Omental fat pad (tissue), 4 donors: ENCODE measurements around the gene NR2E1. TPM values are rescaled to one million over a fixed set of nuclear protein-coding genes. Genes with fewer than 3 reads are reported as not detected.

Experiments used
- ATAC-seq: fragments of 150-250 bp; one replicate; pipeline ENCODE4 v1.9.1; 2016; ENCODE audit warnings: mild to moderate bottlenecking, moderate library complexity; ENCODE audit not compliant: low FRiP score
- DNase-seq: peaks from one replicate; pipeline ENCODE4 v3.0.0-alpha.2; 2019; ENCODE audit warnings: low spot score
- total RNA-seq, 4 donors: library from RNA; depleted of rRNA; stranded (reverse); fragments of >200 nt; gene quantifications; one replicate each; pipeline ENCODE4 v1.1.0, GENCODE V29; 2016
- TF ChIP-seq, protein P1 (sequence below), 3 donors: fragments of 450-650 bp; IDR thresholded peaks; one replicate each; pipeline ENCODE4 v1.5.1; 2016 to 2017; ENCODE audit warnings: antibody characterized with exemption in 3 of 3, mild to moderate bottlenecking in 3 of 3, moderate library complexity in 2 of 3

The NR2E1 gene
- total RNA-seq, 4 donors from 2014 or later, result not detected

GRCh38 chr6:108235127-108235526 lies 69.3 kb downstream of the NR2E1 start:
- DNase-seq (no peak), ATAC-seq (no peak)
- TF ChIP-seq, protein P1, sequence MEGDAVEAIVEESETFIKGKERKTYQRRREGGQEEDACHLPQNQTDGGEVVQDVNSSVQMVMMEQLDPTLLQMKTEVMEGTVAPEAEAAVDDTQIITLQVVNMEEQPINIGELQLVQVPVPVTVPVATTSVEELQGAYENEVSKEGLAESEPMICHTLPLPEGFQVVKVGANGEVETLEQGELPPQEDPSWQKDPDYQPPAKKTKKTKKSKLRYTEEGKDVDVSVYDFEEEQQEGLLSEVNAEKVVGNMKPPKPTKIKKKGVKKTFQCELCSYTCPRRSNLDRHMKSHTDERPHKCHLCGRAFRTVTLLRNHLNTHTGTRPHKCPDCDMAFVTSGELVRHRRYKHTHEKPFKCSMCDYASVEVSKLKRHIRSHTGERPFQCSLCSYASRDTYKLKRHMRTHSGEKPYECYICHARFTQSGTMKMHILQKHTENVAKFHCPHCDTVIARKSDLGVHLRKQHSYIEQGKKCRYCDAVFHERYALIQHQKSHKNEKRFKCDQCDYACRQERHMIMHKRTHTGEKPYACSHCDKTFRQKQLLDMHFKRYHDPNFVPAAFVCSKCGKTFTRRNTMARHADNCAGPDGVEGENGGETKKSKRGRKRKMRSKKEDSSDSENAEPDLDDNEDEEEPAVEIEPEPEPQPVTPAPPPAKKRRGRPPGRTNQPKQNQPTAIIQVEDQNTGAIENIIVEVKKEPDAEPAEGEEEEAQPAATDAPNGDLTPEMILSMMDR (IDR thresholded peaks at IDR 0.05), result no peak

GRCh38 chr6:108236791-108237190 lies 71.0 kb downstream of the NR2E1 start:
- DNase-seq (no peak), ATAC-seq (no peak)
- TF ChIP-seq, protein P1 (IDR thresholded peaks at IDR 0.05), result no peak

GRCh38 chr6:108238322-108238721 lies 72.5 kb downstream of the NR2E1 start:
- TF ChIP-seq, protein P1 (IDR thresholded peaks at IDR 0.05), result no peak
- ATAC-seq (no peak), DNase-seq (no peak)

Other genes with a start within 250 kb of the NR2E1 start
- gene SEC63, start 207.8 kb upstream of the NR2E1 start, total RNA-seq, result 10 to 100 TPM; 26.6 to 55.1 (median 43.1) TPM
- 10 to 100 TPM; 38.5 to 53.4 (median 43.1) TPM for gene OSTM1, start 91.3 kb upstream of the NR2E1 start, total RNA-seq
- 100 to 1,000 TPM; 136 to 245 (median 202) TPM for gene SNX3, start 95.0 kb downstream of the NR2E1 start, total RNA-seq
- gene AFG1L, start 129.0 kb downstream of the NR2E1 start, total RNA-seq, result 1 to 10 TPM; 1.8 to 4.3 (median 2.6) TPM